B cell (primary cell): ENCODE measurements around the gene GPRIN2. TPM values are rescaled to one million over a fixed set of nuclear protein-coding genes. Genes with fewer than 3 reads are reported as not detected.

Experiments used
- ATAC-seq: fragments of 200-7000 bp; cut with Tn5 transposase; one replicate; pipeline ENCODE4 v1.10.0; 2021; ENCODE audit warnings: low read depth, mild to moderate bottlenecking, moderate number of reproducible peaks, moderate library complexity
- CTCF ChIA-PET: fragments of 350-600 bp; sonication (Branson Sonifier 250); formaldehyde crosslinking; loops from one replicate; lab custom pipeline; 2021; ENCODE audit warnings: antibody characterized with exemption, inconsistent platforms; lab: Charles Lee
- POLR2A ChIA-PET: fragments of 350-600 bp; sonication (Branson Sonifier 250); formaldehyde crosslinking; loops from one replicate; lab custom pipeline; 2021; ENCODE audit warnings: antibody characterized with exemption; lab: Charles Lee
- DNase-seq: peaks from one replicate; pipeline ENCODE4 v3.0.0; 2013
- H2AFZ ChIP-seq: 2 replicates; pipeline ENCODE4 v1.6.1; 2012; ENCODE audit warnings: mild to moderate bottlenecking, low read depth, low read length; ENCODE audit not compliant: insufficient read depth, poor library complexity, severe bottlenecking
- H3K27ac ChIP-seq, 2 donors: 1 replicate in 1 of 2; 2 replicates in 1 of 2; pipeline ENCODE4 v1.5.1; 2012 to 2013; ENCODE audit warnings: low read length in 2 of 2, mild to moderate bottlenecking in 2 of 2, moderate library complexity in 1 of 2
- H3K27me3 ChIP-seq, 4 experiments: fragments of 200-600 bp in 1 of 4; sonication (generic) in 1 of 4; replicated peaks in 1 of 4; 1 replicate in 2 of 4; 2 replicates in 2 of 4; pipeline versions ENCODE4 v1.6.1 to v1.7.0; 2013 to 2016; ENCODE audit warnings: low read length in 3 of 4, mild to moderate bottlenecking in 2 of 4, mixed read lengths in 1 of 4, moderate library complexity in 1 of 4; ENCODE audit not compliant: insufficient read depth in 4 of 4, control insufficient read depth in 3 of 4; ENCODE audit errors: control extremely low read depth in 1 of 4
- H3K36me3 ChIP-seq, 2 experiments: replicated peaks in 1 of 2; 1 replicate in 1 of 2; 2 replicates in 1 of 2; pipeline versions ENCODE4 v1.6.1 to v1.7.1; 2013; ENCODE audit warnings: low read length in 1 of 2; ENCODE audit not compliant: insufficient read depth in 2 of 2, control insufficient read depth in 1 of 2; ENCODE audit errors: control extremely low read depth in 1 of 2, extremely low read depth in 1 of 2
- H3K4me1 ChIP-seq, 2 donors: fragments of 200-600 bp in 1 of 2; sonication (generic) in 1 of 2; 1 replicate in 1 of 2; 2 replicates in 1 of 2; pipeline versions ENCODE4 v1.5.1 to v1.6.1; 2013 to 2017; ENCODE audit warnings: low read length in 2 of 2; ENCODE audit not compliant: control insufficient read depth in 2 of 2, insufficient read depth in 2 of 2
- H3K4me2 ChIP-seq: replicated peaks from 2 replicates; pipeline ENCODE3; 2012; ENCODE audit warnings: mild to moderate bottlenecking, low read depth, low read length; ENCODE audit not compliant: poor library complexity, severe bottlenecking
- H3K4me3 ChIP-seq, 5 experiments: fragments of 200-600 bp in 1 of 5; sonication (generic) in 1 of 5; 1 replicate in 3 of 5; 2 replicates in 2 of 5; pipeline versions ENCODE4 v1.5.1 to v1.7.0; 2011 to 2016; ENCODE audit warnings: low read length in 4 of 5, mild to moderate bottlenecking in 4 of 5, low read depth in 2 of 5, control low read depth in 1 of 5, moderate library complexity in 1 of 5; ENCODE audit not compliant: insufficient read depth in 1 of 5; ENCODE audit errors: control extremely low read depth in 1 of 5, extremely low read depth in 1 of 5
- H3K79me2 ChIP-seq: fragments of 200-600 bp; sonication (generic); one replicate; pipeline ENCODE4 v1.6.0; 2016; ENCODE audit warnings: low read length; ENCODE audit not compliant: control insufficient read depth, insufficient read depth
- H3K9ac ChIP-seq: fragments of 200-600 bp; sonication (generic); 2 replicates; pipeline ENCODE4 v1.6.1; 2017; ENCODE audit warnings: mild to moderate bottlenecking, low read length, moderate library complexity
- H3K9me3 ChIP-seq, 3 donors: one replicate each; pipeline versions ENCODE4 v1.6.1 to v1.7.1; 2013; ENCODE audit warnings: low read length in 2 of 3; ENCODE audit not compliant: control insufficient read depth in 2 of 3, insufficient read depth in 1 of 3; ENCODE audit errors: control extremely low read depth in 1 of 3
- H4K20me1 ChIP-seq: 2 replicates; pipeline ENCODE4 v1.6.0; 2012; ENCODE audit warnings: mild to moderate bottlenecking, low read length; ENCODE audit not compliant: insufficient read depth, control insufficient read depth, poor library complexity, severe bottlenecking
- H3K27ac Mint-ChIP-seq: one replicate; pipeline ENCODE4 v1.8.0; 2021; ENCODE audit warnings: mixed read lengths
- H3K27me3 Mint-ChIP-seq: one replicate; pipeline ENCODE4 v1.8.0; 2021; ENCODE audit warnings: mixed read lengths
- H3K4me1 Mint-ChIP-seq: one replicate; pipeline ENCODE4 v1.8.0; 2021; ENCODE audit warnings: mixed read lengths
- H3K4me3 Mint-ChIP-seq: one replicate; pipeline ENCODE4 v1.8.0; 2021; ENCODE audit warnings: mixed read lengths
- H3K9me3 Mint-ChIP-seq: one replicate; pipeline ENCODE4 v1.8.0; 2022; ENCODE audit warnings: mixed read lengths; ENCODE audit not compliant: insufficient read depth
- CTCF ChIP-seq: fragments of 200-600 bp; IDR thresholded peaks from one replicate; pipeline ENCODE4 v1.8.0; 2022; ENCODE audit warnings: antibody characterized with exemption, mild to moderate bottlenecking
- EZH2 ChIP-seq: IDR thresholded peaks from 2 replicates; pipeline ENCODE4 v1.6.1; 2012; ENCODE audit warnings: borderline replicate concordance, low read depth, mild to moderate bottlenecking, moderate library complexity, low read length; ENCODE audit not compliant: insufficient read depth, poor library complexity, severe bottlenecking
- WGBS: methylation state at CpG from one replicate; pipeline ENCODE4 v1.1.5; 2013; ENCODE audit warnings: missing lambda C conversion rate; ENCODE audit not compliant: insufficient coverage; 5-methylcytosine and 5-hydroxymethylcytosine counted together
- intact Hi-C: fragments of 100-400 bp; cut with micrococcal nuclease; formaldehyde crosslinking; loops from one replicate; pipeline ENCODE4 v1.10.0; 2022
- polyA plus RNA-seq: library from polyadenylated mRNA; depleted of rRNA; stranded (reverse); fragments of >200 nt; gene quantifications from 2 replicates; pipeline ENCODE4 v1.2.3, GENCODE V29; 2012
- total RNA-seq, 2 donors: library from RNA; stranded (reverse); fragments of 120-200 nt in 1 of 2; gene quantifications; 1 replicate in 1 of 2; 2 replicates in 1 of 2; pipeline versions ENCODE4 v1.2.3 to v1.2.4, GENCODE V29; 2013 to 2022

Gene GPRIN2
- total and polyA plus RNA-seq, 2 donors (not counting 1 experiment from before 2014, with no cell fraction given) = not detected

GRCh38 chr10:46555713-46556514 lies 544 bp downstream of the GPRIN2 start:
- Histone ChIP-seq H3K79me2 (no peaks in the 10 kb centered on the region), H3K9me3 (peaks cover 0 to 4% (median 0%) of the 10 kb centered on the region in 3 donors), H3K4me3 (no peak overlapping the region), H3K4me1 (peaks cover 9 to 12% of the 10 kb centered on the region in 2 donors), H3K27me3 (peaks cover 0 to 41% (median 18%) of the 10 kb centered on the region in 4 experiments), H3K27ac (no peak overlapping the region), H4K20me1 (no peaks in the 10 kb centered on the region), H3K4me2 (peak overlapping the region; percentile 67), H3K9ac (peak overlapping the region; percentile 19), H2AFZ (peak overlapping the region; percentile 49), H3K36me3 (no peaks in the 10 kb centered on the region)
- Mint-ChIP-seq H3K4me3 (peak overlapping the region; percentile 56), H3K27me3 (peaks cover 9% of the 10 kb centered on the region), H3K9me3 (no peaks in the 10 kb centered on the region), H3K27ac (no peak overlapping the region), H3K4me1 (peaks cover 18% of the 10 kb centered on the region)
- DNase-seq = no peak
- ChIA-PET POLR2A (no interaction called here), CTCF (no interaction called here)
- ATAC-seq = no peak
- intact Hi-C loops = no loop called here
- TF ChIP-seq CTCF (no peak), EZH2 (no peak)
- 27% methylated on average over 47 of the region's 47 CpGs for WGBS

DNA sequence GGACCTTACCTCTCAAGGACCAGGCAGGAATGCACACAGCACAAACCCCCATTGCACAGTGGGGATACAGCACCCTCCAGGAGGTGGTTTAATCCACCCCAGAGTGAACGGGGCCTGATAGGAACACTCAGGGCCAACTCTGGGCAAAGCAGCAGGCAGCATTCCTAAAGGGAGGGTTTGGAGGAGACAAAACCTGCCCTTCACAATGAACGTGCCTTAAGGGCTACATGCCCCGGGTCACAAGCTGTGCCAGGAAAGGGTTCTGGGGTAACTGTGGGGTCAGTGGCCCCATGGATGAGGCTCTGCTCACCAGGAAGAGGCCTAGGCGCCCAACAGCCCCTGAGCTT lies 1.1 kb downstream of the GPRIN2 start:
- Histone ChIP-seq H3K79me2 (no peaks in the 10 kb centered on the region), H3K9me3 (peaks cover 0 to 4% (median 0%) of the 10 kb centered on the region in 3 donors), H2AFZ (no peak overlapping the region), H3K27me3 (peaks cover 0 to 41% (median 18%) of the 10 kb centered on the region in 4 experiments), H4K20me1 (no peaks in the 10 kb centered on the region), H3K9ac (no peak overlapping the region), H3K36me3 (no peaks in the 10 kb centered on the region), H3K4me1 (peaks cover 9 to 12% of the 10 kb centered on the region in 2 donors), H3K4me3 (no peak overlapping the region), H3K27ac (no peak overlapping the region), H3K4me2 (no peak overlapping the region)
- DNase-seq (no peak), ATAC-seq (no peak)
- no peaks in the 10 kb centered on the region for H3K9me3 Mint-ChIP-seq
- TF ChIP-seq CTCF (no peak), EZH2 (no peak)
- intact Hi-C loops = no loop called here
- H3K4me3 Mint-ChIP-seq = no peak overlapping the region
- CTCF ChIA-PET = no interaction called here
- 54% methylated on average over 4 of the region's 4 CpGs for WGBS
- H3K27me3 Mint-ChIP-seq = peaks cover 9% of the 10 kb centered on the region
- POLR2A ChIA-PET = no interaction called here
- H3K27ac Mint-ChIP-seq = no peak overlapping the region
- peaks cover 18% of the 10 kb centered on the region for H3K4me1 Mint-ChIP-seq
